Stimulated activated CD4-positive, alpha-beta T cell treated with anti-CD3 and anti-CD28 coated beads, Interleukin-15, amount 100 ng/mL, for 1 hour (primary cell): ENCODE data around the gene PPARG.
"Not testable (repeated sequence)": the region's sequence is repeated elsewhere in the genome, so short reads cannot be mapped to it uniquely, and the experiment has no call there.

Experiments used
- DNase-seq, 2 donors: peaks; one replicate each; pipeline ENCODE4 v3.0.0-alpha.2; 2020; ENCODE audit warnings: low read depth in 1 of 2, low spot score in 1 of 2

Gene PPARG

GRCh38 chr3:12479198-12479597 is 190.3 kb downstream of the PPARG start:
- DNase-seq, result not testable (repeated sequence)

GRCh38 chr3:12479919-12480427 is 191.1 kb downstream of the PPARG start:
- DNase-seq, result no peak

- DNase-seq, result no peak
These were observed 194.5 kb downstream of the PPARG start for GRCh38 chr3:12483410-12483809.

DNA sequence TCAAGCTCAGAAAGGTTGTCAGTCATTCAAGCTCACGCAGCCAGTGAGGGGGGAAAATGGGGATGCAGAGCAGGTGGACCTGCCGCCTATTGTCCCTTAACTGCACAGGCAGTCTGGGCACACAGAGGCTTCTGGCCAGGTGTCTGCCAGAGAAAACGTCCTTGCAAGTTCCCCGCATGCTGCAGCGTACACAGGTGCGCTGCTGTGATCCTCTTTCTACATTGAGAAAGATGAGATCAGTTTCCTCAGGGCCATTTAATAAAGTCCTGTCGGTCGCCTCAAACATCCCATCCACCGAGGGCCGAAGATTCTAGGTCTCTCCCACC is 195.0 kb downstream of the PPARG start:
- DNase-seq, result no peak
